GM18526 (cell line): ENCODE data around the gene MAN2C1.

Experiments used
- POLR2A ChIP-seq: IDR thresholded peaks from 3 replicates; pipeline ENCODE4 v1.6.1; 2011; ENCODE audit not compliant: insufficient read length; ENCODE audit errors: extremely low read depth

Gene MAN2C1

DNA sequence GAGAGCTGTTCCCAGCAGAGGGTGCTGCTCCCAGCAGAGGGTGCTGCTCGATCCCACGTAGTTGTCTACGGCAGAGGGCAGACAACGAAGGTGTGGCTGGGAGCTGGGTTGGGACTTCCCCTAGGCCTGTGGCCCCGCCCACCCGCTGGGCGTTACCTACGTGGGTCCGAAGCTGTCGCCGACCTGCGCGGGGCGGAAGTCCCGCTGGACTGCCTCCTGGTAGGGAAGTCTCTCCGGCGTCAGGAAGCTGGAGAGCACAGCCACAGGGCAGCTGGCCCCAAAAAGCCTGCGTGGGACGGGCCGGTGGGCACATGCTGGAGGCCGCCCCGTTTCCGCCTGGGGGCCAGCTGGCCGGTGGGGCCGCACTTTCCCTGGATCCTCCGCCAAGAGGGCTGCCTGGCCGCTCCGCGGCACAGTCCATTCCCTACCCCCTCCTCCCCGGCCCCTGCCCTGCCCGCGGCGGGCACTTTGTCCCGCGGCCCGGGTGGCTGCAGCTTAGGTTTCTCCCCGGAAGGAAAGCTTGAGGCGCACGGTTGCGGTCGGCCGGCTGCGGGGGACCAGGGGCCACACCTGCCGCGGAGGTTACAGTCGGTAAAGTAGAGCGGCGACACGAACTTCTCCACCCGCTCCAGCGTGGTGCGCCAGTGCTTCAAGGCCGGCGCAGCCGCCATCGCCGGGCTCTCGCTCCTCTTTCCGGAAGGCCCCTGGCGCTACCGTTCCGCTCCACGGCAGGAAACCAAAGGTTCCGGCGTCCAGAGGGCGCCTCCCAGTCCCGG, at the start of gene MAN2C1:
Gene MAN2C1 (minus strand): TSS at position 695 of the 776 bp plus-strand sequence. CDS start 24 bp downstream, at position 671.
- peak; percentile 92 for TF ChIP-seq POLR2A

DNA sequence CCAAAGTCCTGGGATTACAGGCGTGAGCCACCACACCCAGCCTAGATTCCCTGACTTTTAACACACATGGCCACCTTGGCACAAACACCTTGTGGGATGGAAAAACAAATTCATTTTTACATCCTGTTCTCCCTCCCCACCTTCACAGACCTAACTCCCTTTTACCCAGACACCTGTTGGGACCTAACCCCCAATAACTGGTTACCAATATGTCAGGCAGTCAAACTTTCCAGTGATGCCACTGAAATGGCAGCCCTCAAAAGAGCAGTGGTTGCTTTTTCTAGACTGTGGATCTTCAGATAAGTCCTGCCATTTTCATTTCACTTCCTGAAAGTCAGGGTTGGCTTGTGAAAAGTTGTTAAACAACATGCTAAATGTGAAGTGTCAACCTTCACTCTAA, 48.2 kb upstream of the MAN2C1 start:
- no peak for TF ChIP-seq POLR2A

DNA sequence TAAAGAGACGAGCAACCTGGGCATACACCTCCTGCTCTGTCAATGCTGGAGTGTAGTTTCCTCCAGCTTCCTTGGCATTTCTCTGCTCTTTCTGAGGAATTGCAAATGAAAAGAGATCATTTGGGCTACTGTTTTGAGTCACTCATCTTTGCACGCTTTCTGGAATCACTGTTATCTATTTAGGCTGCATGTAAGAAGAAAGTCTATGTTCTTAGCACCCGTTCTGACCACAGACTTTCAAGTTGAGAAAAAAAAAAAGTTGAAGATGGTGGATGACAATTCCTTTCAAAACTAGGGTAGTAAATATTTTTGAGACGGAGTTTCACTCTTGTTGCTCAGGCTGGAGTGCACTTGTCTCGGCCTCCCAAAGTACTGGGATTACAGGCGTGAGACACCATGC, 41.8 kb upstream of the MAN2C1 start:
- TF ChIP-seq POLR2A = no peak

DNA sequence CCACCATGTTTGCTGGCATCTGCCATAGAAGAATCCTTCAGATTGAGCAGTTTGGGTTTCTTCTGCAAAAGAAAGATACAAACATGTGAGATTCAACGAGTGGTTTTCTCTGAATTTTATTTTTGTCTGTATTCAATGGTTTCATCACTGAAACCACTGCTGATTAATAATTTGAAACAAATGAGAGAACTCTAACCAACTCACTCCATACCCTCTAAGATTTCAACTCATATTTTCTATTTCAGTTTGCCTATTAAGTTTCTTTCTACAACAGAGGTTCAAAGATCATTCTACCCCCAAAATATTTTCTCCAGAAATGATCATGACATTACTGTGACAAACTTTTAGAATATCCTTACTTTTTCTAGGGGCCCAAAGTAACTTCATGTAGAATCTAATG, 38.7 kb upstream of the MAN2C1 start:
- no peak for TF ChIP-seq POLR2A

DNA sequence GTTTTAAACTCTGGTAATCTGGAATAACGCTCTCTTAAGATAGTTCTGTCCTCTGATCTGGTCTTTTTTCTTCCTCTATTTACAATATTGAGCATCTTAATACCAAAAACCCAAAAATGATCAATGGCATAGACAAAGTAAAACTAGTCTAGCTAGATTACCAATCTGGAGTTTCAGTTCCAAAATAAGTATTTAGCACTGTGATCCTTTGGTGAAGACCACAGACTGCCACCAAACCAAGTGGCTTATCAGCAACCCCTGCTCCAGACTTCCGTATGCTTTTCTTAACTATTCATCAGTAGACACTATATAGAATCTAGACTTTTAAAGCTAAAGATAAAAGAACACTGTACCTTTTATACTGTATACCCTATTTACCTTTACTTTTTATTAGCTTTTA, 35.5 kb upstream of the MAN2C1 start:
- no peak for TF ChIP-seq POLR2A

DNA sequence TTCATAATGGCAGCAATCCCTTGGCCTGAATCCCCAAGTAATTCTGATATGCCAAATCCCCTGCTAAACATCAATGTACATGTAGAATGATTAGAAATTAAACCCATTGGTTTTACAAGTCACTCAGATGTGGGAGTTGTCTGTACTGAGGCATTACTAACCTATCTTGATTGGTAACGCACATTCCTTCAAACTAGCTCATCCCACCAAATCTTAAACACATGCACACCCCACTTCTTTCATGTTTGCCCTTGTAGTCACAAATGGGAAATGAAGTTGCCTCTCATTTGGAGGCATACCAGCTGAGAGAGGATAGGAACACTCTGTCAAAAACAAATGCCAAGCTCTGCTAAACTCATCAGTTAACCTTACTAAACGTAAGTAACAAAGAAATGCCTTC, 29.1 kb upstream of the MAN2C1 start:
- no peak for TF ChIP-seq POLR2A

DNA sequence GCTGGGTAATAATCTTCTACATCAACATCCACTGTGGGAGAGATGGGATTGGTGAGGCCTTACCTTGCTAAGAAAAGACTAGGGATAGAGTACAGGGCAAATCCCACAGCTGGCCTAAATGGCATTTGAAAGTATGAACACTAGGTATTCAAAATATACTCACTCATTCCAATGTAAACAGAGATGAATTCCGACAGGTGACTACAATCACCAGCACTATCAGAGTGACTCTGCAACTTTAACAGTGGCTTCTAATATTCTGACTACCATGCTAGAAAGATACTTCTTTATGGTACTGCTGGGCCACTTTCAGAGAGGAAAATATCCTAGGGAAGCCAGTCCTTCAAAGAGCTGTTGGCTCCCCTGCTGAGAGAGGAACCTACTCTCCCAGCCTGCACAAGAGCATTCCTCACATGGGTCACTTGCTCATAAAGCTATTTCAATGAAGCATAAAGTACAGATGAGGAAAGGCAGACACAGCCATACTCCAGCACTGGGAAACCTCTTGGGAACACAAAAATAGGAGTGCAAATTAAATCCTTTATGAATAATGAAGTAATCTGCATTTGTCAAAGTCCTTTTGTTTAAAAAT, 21.5 kb upstream of the MAN2C1 start:
- no peak for TF ChIP-seq POLR2A

DNA sequence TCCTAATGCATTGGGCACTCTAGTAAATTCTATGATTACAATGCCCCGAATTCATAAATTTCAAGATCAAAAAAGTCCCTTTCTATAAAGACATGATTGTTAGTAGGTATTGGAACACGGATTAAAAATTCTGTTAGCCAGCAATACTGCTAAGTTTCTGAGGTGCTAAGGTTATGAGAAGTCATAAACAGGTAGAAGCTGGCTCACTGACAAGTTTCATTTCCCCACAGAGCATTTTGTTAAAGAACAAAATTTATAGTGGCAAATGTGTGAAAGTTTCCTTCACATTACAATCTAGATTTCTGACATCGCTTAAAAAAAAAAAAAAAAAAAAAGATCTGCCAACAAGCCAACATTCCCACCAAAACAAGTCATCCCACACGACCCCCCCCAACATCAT, 12.4 kb upstream of the MAN2C1 start:
- no peak for TF ChIP-seq POLR2A

DNA sequence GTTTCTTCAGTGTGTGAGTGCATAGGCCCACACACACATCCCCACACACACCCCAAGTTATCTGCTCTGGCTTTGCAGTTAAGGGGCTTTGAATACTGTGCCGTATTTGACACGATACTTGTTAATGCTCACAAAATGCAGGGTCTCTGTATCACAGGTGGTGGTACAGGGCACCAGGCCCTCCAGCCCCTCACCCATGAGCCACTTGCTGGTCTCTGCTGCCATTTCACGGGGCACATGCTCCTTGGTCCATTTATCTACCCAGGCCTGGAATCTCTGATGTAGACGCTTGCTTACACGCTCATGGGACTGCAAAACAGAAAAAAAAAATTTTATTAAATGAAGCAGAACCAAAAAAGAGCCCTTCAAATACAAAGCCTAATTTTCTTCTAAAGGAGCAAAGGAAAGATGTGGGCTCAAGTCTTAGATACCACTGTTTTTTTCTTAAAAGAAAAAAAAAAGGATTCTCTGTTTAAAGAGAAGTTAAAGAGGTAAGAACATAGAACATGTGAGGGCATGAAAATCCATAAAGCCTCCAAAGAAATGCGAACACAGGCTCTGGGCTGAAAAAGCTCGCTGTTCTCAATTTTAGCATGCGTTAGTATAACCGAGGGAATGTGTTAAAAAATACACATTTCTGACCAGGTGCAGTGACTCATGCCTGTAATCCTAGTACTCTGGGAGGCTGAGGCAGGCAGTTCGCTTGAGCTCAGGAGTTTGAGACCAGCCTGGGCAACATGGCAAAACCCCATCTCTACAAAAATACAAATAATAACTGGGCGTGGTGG, 3.7 kb upstream of the MAN2C1 start:
- no peak for TF ChIP-seq POLR2A

DNA sequence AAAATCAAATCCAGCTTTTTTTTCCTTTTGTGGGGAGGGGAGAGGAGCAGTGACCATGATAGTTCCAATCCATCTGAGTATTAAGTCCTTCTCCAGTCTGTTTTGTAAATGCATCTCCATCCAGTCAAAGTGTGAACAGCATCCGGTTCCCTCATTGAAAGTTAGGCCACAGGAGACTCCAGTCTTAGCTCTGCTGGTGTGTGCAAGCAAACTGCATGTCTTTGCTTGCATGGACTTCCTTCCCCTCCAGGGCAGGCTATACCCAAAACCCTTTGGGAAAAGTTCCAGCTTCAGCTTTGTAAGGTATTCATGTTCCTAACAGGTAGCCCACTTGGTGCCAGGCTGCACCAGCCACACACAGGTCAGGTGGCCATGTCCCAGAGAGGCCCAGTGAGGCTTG, 3.1 kb upstream of the MAN2C1 start:
- no peak for TF ChIP-seq POLR2A

DNA sequence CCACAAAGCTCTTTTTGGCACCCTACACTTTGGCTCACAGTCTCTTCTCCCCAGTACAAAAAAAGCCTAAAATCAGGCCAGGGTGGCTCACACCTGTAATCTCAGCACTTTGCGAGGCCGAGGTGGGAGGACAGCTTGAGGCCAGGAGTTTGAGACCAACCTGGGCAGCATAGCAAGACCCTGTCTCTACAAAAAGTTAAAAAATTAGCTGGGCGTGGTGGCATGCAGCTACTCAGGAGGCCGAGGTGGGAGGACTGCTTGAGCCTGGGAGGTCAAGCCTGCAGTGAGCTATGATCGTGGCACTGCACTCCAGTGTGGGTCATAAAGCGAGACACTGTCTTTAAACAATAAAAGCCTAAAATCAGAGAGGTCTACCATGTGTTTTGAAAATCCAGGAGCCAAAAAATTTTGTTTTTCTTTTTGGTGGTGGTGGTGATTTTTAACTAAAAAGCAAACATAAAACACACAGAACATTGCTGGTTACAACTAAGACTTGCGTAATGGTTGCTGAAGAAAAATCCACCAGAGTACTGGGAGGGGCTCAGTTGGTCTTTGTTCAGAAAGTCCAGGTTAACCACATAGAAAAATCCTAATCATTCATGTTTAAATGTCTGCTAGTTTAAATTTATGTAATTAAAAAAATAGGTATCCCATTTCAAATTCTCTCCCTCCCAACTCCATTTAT, 1.6 kb upstream of the MAN2C1 start:
- TF ChIP-seq POLR2A = no peak

DNA sequence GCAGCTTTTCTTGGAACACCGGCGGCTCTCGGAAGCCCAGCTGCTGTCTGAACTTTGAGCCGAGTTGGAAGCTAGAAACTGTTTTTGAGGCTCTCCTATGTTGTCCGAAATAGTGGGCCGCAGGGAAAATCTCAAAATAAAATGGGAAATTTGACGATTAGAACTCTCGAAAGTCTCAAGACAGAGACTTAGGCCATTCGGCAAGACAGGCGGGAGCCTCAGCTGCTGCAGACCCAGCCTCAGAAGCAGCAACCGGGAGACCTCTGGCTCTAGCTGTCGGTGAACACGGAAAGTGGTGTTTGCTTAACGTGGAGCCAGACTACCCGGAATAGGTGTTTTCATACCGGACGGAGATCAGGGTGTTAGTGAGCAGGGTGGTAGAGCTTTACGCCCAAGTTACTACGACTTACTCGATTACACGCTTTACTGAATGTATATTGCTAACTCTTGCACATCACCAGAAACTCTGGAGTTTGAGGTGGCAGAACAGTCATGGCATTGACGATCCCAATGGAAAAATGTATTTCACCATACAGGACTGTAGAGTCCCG, 357 bp upstream of the MAN2C1 start:
- TF ChIP-seq POLR2A = no peak

DNA sequence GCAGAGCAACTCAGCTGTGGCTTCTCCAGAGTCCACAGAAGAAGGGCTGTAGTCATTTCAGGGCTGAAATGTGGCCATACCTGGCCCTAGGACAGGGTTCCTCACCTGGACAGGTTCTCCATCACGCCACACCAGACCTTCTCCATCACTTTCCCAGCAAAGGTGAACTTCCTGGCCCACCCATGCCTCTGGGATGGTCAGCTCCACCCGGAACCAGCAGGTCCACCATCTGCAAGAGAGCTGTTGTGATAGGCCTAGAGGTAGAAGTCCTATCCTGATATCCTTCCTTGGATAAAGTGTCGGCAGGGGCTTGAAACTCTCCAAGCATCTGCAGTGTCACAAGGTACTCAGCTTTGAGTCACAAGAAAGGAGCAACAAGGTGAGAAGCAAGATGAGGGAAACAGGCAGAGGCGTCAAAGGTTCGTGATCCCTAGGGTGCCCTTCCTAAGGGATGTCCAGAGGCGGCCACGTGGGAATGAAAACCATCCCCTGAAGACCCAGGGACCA, 948 bp downstream of the MAN2C1 start:
- no peak for TF ChIP-seq POLR2A

DNA sequence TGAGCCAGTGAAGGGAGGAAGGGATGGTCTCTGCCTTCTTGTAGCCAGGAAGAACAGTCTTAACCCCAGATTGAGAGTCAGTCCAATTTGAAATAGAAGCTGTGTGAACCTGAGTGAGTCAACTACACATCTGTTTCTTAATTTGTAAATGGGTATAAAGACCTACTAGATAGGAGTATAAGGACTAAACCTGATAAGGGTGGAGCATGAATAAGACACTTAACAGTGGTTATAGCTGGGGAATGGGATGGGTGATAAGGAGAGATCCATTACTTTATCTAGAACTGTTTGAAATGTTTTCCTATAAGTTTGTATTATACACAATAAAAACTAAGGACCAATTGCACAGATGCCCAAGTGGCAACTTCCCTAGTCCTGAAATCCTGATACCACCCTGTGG, 1.4 kb downstream of the MAN2C1 start:
- no peak for TF ChIP-seq POLR2A

DNA sequence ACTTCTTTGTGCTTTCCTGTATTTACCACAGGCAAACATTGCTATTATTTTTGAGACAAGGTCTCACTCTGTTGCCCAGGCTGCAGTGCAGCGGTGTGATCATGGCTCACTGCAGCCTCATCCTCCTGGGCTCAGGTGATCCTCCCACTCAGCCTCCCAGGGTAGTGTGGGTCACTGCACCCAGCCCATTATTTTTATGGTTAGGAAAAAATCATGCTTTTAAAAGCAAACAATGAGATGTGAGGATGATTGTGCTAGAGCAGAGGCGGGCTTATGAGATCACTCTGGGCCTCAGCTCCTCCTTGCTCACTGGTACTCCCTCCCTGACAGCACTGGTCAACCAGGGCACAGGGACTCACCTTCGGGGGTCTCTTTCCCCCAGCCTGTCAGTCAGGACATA, 2.2 kb downstream of the MAN2C1 start:
- no peak for TF ChIP-seq POLR2A
